ENCODE results near the gene CACNA1C. TPM values are rescaled to one million over a fixed set of nuclear protein-coding genes. Genes with fewer than 3 reads are reported as not detected.

The CACNA1C gene
- total and polyA plus RNA-seq, 4 donors: 14.8 to 22.2 (median 18.3) TPM

- WGBS (ENCODE audit: insufficient coverage): 51% methylated on average over 5 of the region's 6 CpGs
Measured at GRCh38 chr12:2372178-2372577, 319.4 kb downstream of the CACNA1C start.

DNA sequence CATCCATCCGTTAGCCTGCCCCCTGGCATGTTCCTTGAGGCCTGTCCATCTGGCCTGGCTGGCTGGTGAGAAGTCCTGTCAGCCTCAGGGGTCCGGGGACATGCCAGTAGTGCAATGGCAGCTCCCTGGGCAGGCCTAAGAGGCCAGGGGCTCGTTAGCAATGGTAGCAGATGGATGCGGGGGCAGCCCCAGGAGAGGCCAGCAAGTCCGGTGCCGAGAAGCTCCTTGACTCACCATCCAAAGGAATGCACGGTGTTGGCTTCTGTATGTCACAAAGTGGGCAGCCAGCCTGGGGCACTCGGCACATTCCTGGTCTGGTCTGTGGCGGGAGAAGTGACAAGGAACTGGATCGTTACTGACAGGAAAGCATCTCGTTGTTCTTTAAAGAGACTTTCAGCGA is 319.9 kb downstream of the CACNA1C start:
- Histone ChIP-seq H3K4me1 (ENCODE audit: control insufficient read depth, insufficient read depth, low read length) (peaks cover 16% of the 10 kb centered on the region), H3K36me3 (ENCODE audit: control insufficient read depth, insufficient read depth, low read length) (no peaks in the 10 kb centered on the region), H3K9me3 (ENCODE audit: control insufficient read depth, insufficient read depth, low read length) (no peaks in the 10 kb centered on the region), H3K27ac (ENCODE audit: low read depth, low read length) (no peak overlapping the region), H3K27me3 (ENCODE audit: control insufficient read depth, insufficient read depth, low read length) (no peaks in the 10 kb centered on the region), H3K4me3 (ENCODE audit: low read depth, low read length) (no peak overlapping the region)
- no peak for DNase-seq (ENCODE audit: low read depth in 4 of 6, low spot score in 6 of 6)
- WGBS (ENCODE audit: insufficient coverage): 70% methylated on average over 10 of the region's 12 CpGs

More at GRCh38 chr12:2372178-2372577, 319.4 kb downstream of the CACNA1C start:
- Histone ChIP-seq H3K9me3 (ENCODE audit: control insufficient read depth, insufficient read depth, low read length) (no peaks in the 10 kb centered on the region), H3K36me3 (ENCODE audit: control insufficient read depth, insufficient read depth, low read length) (no peaks in the 10 kb centered on the region), H3K27me3 (ENCODE audit: control insufficient read depth, insufficient read depth, low read length) (no peaks in the 10 kb centered on the region), H3K27ac (ENCODE audit: low read depth, low read length) (no peak overlapping the region), H3K4me3 (ENCODE audit: low read depth, low read length) (no peak overlapping the region), H3K4me1 (ENCODE audit: control insufficient read depth, insufficient read depth, low read length) (peaks cover 15% of the 10 kb centered on the region)
- peak in 3 of 6 donors; percentile 19 to 92 (median 69) for DNase-seq (ENCODE audit: low read depth in 4 of 6, low spot score in 6 of 6)

DNA sequence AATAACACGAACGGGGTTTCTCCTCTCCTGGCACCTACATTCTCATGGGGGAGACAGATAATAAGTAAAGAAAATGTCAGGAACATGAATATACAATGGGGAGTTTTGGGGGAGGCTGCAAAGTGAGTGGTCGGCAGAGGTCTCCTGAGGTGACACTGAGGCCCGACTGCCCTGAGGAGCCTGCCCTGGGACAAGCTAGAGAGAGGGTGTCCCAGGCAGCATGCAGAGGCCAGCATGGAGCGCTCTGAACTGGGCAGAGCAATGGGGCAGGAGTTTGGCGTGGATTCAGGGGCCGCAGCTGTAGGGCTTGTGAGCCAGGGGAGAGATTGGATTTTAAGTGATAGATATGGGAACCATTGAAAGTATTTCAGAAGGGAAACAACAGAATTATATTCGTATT is 320.5 kb downstream of the CACNA1C start:
- Histone ChIP-seq H3K4me3 (ENCODE audit: low read depth, low read length) (no peak overlapping the region), H3K36me3 (ENCODE audit: control insufficient read depth, insufficient read depth, low read length) (no peaks in the 10 kb centered on the region), H3K9me3 (ENCODE audit: control insufficient read depth, insufficient read depth, low read length) (no peaks in the 10 kb centered on the region), H3K27me3 (ENCODE audit: control insufficient read depth, insufficient read depth, low read length) (no peaks in the 10 kb centered on the region), H3K27ac (ENCODE audit: low read depth, low read length) (no peak overlapping the region), H3K4me1 (ENCODE audit: control insufficient read depth, insufficient read depth, low read length) (peaks cover 16% of the 10 kb centered on the region)
- DNase-seq (ENCODE audit: low read depth in 4 of 6, low spot score in 6 of 6): peak in 1 of 6 donors; percentile 37
- 81% methylated on average over 6 of the region's 8 CpGs for WGBS (ENCODE audit: insufficient coverage)

DNA sequence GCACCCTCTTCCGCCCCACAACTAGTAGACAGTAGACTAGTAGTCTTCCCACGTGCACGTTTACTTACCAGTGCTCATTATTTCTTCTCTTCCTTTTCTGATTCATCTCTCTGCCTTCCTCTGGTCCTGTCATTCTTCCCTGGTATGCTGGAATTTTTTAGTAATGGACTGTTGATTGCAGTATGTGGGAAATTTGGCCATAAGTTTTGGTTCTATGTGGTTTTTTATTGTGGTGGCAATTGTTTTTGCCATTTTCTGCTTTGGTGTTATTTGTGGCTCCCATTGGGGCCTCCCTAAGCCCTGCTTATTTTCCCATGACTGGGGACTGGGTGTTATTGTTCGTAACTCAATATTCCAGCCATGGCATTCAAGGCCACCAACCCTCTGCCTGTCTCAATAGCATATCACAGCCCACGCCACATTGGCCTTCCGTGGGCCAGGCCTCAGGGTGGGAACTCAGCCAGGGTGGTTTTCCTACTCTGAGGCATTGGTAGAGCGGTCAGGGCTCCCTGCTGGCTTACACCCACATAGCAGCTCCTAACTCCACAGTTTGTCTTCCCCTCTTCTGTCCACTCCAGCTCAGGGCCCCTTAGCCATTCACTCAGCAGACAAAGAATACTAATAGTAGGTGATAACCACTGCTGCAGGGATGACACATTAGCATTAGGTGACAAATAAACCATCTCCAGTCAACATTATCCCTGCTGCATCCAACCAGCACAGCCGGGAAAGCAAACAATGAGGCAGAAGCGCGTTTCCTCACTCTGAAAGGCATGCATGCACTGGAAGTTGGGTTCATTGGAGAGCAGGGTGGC is 321.5 kb downstream of the CACNA1C start:
- no peak overlapping the region for H3K27ac ChIP-seq (ENCODE audit: low read depth, low read length)
- no peaks in the 10 kb centered on the region for H3K27me3 ChIP-seq (ENCODE audit: control insufficient read depth, insufficient read depth, low read length)
- no peaks in the 10 kb centered on the region for H3K36me3 ChIP-seq (ENCODE audit: control insufficient read depth, insufficient read depth, low read length)
- H3K4me3 ChIP-seq (ENCODE audit: low read depth, low read length): no peak overlapping the region
- H3K4me1 ChIP-seq (ENCODE audit: control insufficient read depth, insufficient read depth, low read length): peaks cover 16% of the 10 kb centered on the region
- no peak for DNase-seq (ENCODE audit: low read depth in 4 of 6, low spot score in 6 of 6)
- H3K9me3 ChIP-seq (ENCODE audit: control insufficient read depth, insufficient read depth, low read length): no peaks in the 10 kb centered on the region
- 88% methylated on average over 8 of the region's 10 CpGs for WGBS (ENCODE audit: insufficient coverage)

GRCh38 chr12:2375871-2376270 is 323.1 kb downstream of the CACNA1C start:
- no peak for DNase-seq (ENCODE audit: low read depth in 4 of 6, low spot score in 6 of 6)
- peaks cover 16% of the 10 kb centered on the region for H3K4me1 ChIP-seq (ENCODE audit: control insufficient read depth, insufficient read depth, low read length)
- H3K36me3 ChIP-seq (ENCODE audit: control insufficient read depth, insufficient read depth, low read length): no peaks in the 10 kb centered on the region
- H3K27me3 ChIP-seq (ENCODE audit: control insufficient read depth, insufficient read depth, low read length): no peaks in the 10 kb centered on the region
- 89% methylated on average over 2 of the region's 3 CpGs for WGBS (ENCODE audit: insufficient coverage)
- H3K27ac ChIP-seq (ENCODE audit: low read depth, low read length): no peak overlapping the region
- no peaks in the 10 kb centered on the region for H3K9me3 ChIP-seq (ENCODE audit: control insufficient read depth, insufficient read depth, low read length)
- H3K4me3 ChIP-seq (ENCODE audit: low read depth, low read length): no peak overlapping the region

DNA sequence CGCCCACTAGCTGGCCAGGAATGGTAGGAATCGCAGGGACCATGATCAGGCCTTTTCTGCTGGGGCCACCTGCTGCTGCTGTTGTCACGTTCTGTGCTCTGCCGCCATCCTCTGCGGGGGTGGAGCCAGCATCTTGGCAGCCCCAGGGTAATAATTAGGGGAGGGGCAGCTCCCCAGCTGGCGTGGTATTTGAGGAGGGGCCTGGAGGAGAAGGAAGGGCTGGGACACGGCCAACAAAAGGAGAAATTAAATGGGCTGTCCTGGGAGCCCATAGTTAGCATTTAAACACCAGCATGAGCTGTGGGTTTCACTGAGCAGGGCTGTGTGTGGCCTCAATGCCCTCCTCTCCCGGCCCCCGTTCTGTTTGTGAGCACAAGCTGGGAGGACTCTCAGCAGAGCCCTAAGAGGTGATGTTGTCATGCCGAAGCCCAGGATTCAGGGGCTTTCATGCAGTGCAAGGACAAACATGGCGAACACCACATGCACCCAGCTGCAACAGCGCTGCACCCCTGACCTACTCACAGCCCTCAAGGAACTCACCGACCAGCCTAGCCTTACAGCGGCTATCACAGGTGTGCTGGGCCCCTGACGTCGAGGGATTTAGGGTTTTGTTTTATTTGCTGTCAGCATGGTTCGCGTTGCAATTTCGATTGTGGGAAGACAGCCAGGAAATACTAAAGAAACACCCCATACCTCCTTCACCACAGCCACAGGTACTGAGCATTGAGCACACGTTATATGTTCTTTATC is 324.3 kb downstream of the CACNA1C start:
- no peaks in the 10 kb centered on the region for H3K9me3 ChIP-seq (ENCODE audit: control insufficient read depth, insufficient read depth, low read length)
- H3K4me3 ChIP-seq (ENCODE audit: low read depth, low read length): no peak overlapping the region
- peak in 2 of 6 donors; percentile 70 to 84 for DNase-seq (ENCODE audit: low read depth in 4 of 6, low spot score in 6 of 6)
- no peaks in the 10 kb centered on the region for H3K27me3 ChIP-seq (ENCODE audit: control insufficient read depth, insufficient read depth, low read length)
- 35% methylated on average over 13 of the region's 20 CpGs for WGBS (ENCODE audit: insufficient coverage)
- H3K27ac ChIP-seq (ENCODE audit: low read depth, low read length): no peak overlapping the region
- H3K36me3 ChIP-seq (ENCODE audit: control insufficient read depth, insufficient read depth, low read length): no peaks in the 10 kb centered on the region
- peaks cover 16% of the 10 kb centered on the region for H3K4me1 ChIP-seq (ENCODE audit: control insufficient read depth, insufficient read depth, low read length)

DNA sequence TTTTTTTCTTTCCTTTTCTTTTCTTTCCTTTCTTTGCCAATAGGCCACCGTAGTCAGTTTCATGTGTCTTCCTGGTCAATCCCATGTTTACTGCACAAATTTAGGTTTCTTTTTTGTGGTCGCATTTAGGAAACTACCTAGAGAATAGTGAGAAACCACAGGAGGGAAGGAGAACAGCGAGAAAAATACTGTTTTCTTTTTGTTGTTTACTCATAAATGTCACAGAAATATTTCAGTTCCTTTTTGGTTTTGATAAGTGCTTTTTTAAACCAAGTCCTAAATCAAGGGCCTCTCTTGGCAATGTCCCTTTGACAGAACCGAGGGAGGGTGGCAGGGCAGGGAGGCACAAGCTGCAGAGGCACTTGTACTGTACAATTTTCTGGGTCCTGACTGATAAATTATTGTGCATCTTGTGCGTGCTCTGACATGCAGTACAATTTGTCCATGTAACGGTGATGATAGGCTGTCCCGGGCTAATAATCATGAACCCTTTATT is 326.1 kb downstream of the CACNA1C start:
- H3K4me1 ChIP-seq (ENCODE audit: control insufficient read depth, insufficient read depth, low read length): peaks cover 7% of the 10 kb centered on the region
- no peak overlapping the region for H3K4me3 ChIP-seq (ENCODE audit: low read depth, low read length)
- H3K36me3 ChIP-seq (ENCODE audit: control insufficient read depth, insufficient read depth, low read length): no peaks in the 10 kb centered on the region
- no peaks in the 10 kb centered on the region for H3K9me3 ChIP-seq (ENCODE audit: control insufficient read depth, insufficient read depth, low read length)
- no peak for DNase-seq (ENCODE audit: low read depth in 4 of 6, low spot score in 6 of 6)
- H3K27ac ChIP-seq (ENCODE audit: low read depth, low read length): no peak overlapping the region
- H3K27me3 ChIP-seq (ENCODE audit: control insufficient read depth, insufficient read depth, low read length): no peaks in the 10 kb centered on the region
- 82% methylated on average over 4 of the region's 7 CpGs for WGBS (ENCODE audit: insufficient coverage)

GRCh38 chr12:2380946-2381345 is 328.2 kb downstream of the CACNA1C start:
- no peak overlapping the region for H3K4me3 ChIP-seq (ENCODE audit: low read depth, low read length)
- no peak overlapping the region for H3K27ac ChIP-seq (ENCODE audit: low read depth, low read length)
- DNase-seq (ENCODE audit: low read depth in 4 of 6, low spot score in 6 of 6): no peak
- H3K4me1 ChIP-seq (ENCODE audit: control insufficient read depth, insufficient read depth, low read length): peaks cover 7% of the 10 kb centered on the region
- no peaks in the 10 kb centered on the region for H3K36me3 ChIP-seq (ENCODE audit: control insufficient read depth, insufficient read depth, low read length)
- 76% methylated on average over 2 of the region's 2 CpGs for WGBS (ENCODE audit: insufficient coverage)
- H3K27me3 ChIP-seq (ENCODE audit: control insufficient read depth, insufficient read depth, low read length): no peaks in the 10 kb centered on the region
- H3K9me3 ChIP-seq (ENCODE audit: control insufficient read depth, insufficient read depth, low read length): no peaks in the 10 kb centered on the region

DNA sequence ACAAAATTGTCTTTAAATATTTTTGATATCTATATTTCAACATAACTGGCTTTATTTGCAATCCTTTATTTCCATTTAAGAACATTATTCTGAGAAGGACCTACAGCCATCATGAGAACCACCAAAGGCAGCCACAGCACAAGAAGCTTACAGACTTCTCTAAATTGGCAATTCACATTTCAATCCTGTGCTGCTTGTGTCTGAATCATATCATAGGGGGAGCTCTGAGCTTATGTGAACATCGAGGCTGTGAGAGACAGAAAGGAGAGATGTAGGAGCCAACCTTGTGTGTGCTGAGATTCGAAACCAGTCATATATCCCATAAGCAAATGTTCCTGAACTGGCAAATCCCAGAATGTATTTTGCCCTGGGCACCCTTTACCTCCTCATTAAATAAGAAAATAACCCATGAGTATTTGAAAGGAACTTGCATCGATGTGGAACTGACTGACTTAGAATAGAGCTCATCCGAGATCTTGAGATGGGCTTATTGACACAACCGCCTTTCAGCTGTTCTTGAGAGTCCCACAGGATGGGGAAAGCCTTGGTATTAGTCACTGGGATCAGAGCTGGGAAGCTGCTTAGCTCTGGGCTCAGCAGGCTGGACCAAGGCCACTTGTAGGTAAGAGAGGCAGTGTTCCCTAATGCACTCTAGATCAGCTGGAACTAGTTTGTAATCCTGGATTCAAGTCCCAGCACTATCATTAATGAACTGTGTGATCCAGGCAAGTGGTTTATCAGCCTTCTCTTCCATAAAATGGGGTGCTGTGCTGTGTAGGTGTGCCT is 329.8 kb downstream of the CACNA1C start:
- Histone ChIP-seq H3K27me3 (ENCODE audit: control insufficient read depth, insufficient read depth, low read length) (no peaks in the 10 kb centered on the region), H3K4me1 (ENCODE audit: control insufficient read depth, insufficient read depth, low read length) (no peaks in the 10 kb centered on the region), H3K9me3 (ENCODE audit: control insufficient read depth, insufficient read depth, low read length) (no peaks in the 10 kb centered on the region), H3K36me3 (ENCODE audit: control insufficient read depth, insufficient read depth, low read length) (no peaks in the 10 kb centered on the region), H3K27ac (ENCODE audit: low read depth, low read length) (no peak overlapping the region), H3K4me3 (ENCODE audit: low read depth, low read length) (no peak overlapping the region)
- DNase-seq (ENCODE audit: low read depth in 4 of 6, low spot score in 6 of 6): peak in 2 of 6 donors; percentile 64 to 75
- 90% methylated on average over 3 of the region's 5 CpGs for WGBS (ENCODE audit: insufficient coverage)
